GM12873 (cell line): ENCODE results near the gene TNN.

Source experiments
- CTCF ChIP-seq: IDR thresholded peaks from 2 replicates; pipeline ENCODE4 v1.5.1; 2012; ENCODE audit warnings: low read depth, mild to moderate bottlenecking, moderate library complexity, low read length, control low read depth; ENCODE audit not compliant: insufficient read depth; ENCODE audit errors: missing control alignments

Gene TNN

GRCh38 chr1:175185903-175186302 is 118.3 kb downstream of the TNN start:
- no peak for TF ChIP-seq CTCF

GRCh38 chr1:175186433-175187160 is 119.0 kb downstream of the TNN start:
- TF ChIP-seq CTCF: no peak

GRCh38 chr1:175188936-175189335 is 121.3 kb downstream of the TNN start:
- no peak for TF ChIP-seq CTCF

- no peak for TF ChIP-seq CTCF
Measured at GRCh38 chr1:175191659-175192058, 124.0 kb downstream of the TNN start.

- TF ChIP-seq CTCF: no peak
Measured at GRCh38 chr1:175192111-175192629, 124.5 kb downstream of the TNN start.

GRCh38 chr1:175192630-175193526 is 125.2 kb downstream of the TNN start, which contains the start of gene KIAA0040:
TSS of gene KIAA0040 (minus strand) at chr1:175192776. CDS start at chr1:175161013, 31,763 bp downstream.
- TF ChIP-seq CTCF: peak; percentile 4

- TF ChIP-seq CTCF: no peak
Measured at GRCh38 chr1:175193527-175193910, 125.9 kb downstream of the TNN start.
